NT2/D1 (cell line): Measurements from ENCODE around the gene STK24.
"Not testable (repeated sequence)": the region's sequence is repeated elsewhere in the genome, so short reads cannot be mapped to it uniquely, and the experiment has no call there.

Experiments used
- DNase-seq: peaks from one replicate; pipeline ENCODE4 v3.0.0-alpha.2; 2011; ENCODE audit warnings: low read depth, low spot score
- H3K27me3 ChIP-seq: 2 replicates; pipeline ENCODE4 v1.6.0; 2011; ENCODE audit warnings: mild to moderate bottlenecking; ENCODE audit not compliant: insufficient read length, insufficient read depth
- H3K36me3 ChIP-seq: 2 replicates; pipeline ENCODE4 v1.6.1; 2011; ENCODE audit warnings: mild to moderate bottlenecking, low read length, mixed read lengths; ENCODE audit not compliant: insufficient read depth, insufficient read length
- H3K4me1 ChIP-seq: 2 replicates; pipeline ENCODE4 v1.5.1; 2011; ENCODE audit not compliant: insufficient read depth, insufficient read length
- H3K4me3 ChIP-seq: 2 replicates; pipeline ENCODE4 v1.5.1; 2011; ENCODE audit warnings: low read depth; ENCODE audit not compliant: insufficient read length
- H3K9ac ChIP-seq: 2 replicates; pipeline ENCODE4 v1.6.0; 2011; ENCODE audit warnings: low read depth; ENCODE audit not compliant: insufficient read length
- H3K9me3 ChIP-seq: 2 replicates; pipeline ENCODE4 v1.5.1; 2011; ENCODE audit warnings: mild to moderate bottlenecking, low read length; ENCODE audit not compliant: insufficient read depth
- SUZ12 ChIP-seq: IDR thresholded peaks from 2 replicates; pipeline ENCODE4 v1.6.1; 2011; ENCODE audit not compliant: insufficient read length, insufficient read depth; ENCODE audit errors: extremely low read depth
- YY1 ChIP-seq: IDR thresholded peaks from 2 replicates; pipeline ENCODE4 v1.6.1; 2011; ENCODE audit not compliant: insufficient read length, insufficient read depth
- ZNF274 ChIP-seq: IDR thresholded peaks from 2 replicates; pipeline ENCODE4 v1.6.1; 2011; ENCODE audit warnings: mild to moderate bottlenecking, low read depth, low read length

The STK24 gene

DNA sequence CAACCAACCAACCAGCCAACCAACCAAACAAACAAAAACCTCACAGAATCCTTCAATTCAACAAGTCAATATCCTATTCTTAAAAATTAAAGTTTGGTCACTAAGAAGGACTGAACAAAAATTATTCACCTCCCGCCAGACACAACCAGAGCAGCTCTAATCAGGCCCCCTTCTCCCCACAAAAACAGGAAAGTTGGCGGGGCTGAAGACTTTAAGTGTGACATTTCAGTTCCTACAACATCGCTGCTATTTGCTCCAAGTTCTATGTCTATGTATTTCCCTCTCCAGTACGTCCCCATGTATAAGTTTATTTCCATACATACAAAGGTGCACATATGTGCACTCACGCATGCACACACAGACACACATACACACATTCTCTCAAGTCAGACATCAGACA is 32.8 kb upstream of the STK24 start:
- Histone ChIP-seq H3K9me3 (no peaks in the 10 kb centered on the region), H3K4me1 (no peaks in the 10 kb centered on the region), H3K9ac (no peak overlapping the region), H3K4me3 (no peak overlapping the region), H3K36me3 (no peaks in the 10 kb centered on the region), H3K27me3 (no peaks in the 10 kb centered on the region)
- no peak for DNase-seq
- no peak for TF ChIP-seq ZNF274
- no peak for TF ChIP-seq SUZ12
- no peak for TF ChIP-seq YY1

DNA sequence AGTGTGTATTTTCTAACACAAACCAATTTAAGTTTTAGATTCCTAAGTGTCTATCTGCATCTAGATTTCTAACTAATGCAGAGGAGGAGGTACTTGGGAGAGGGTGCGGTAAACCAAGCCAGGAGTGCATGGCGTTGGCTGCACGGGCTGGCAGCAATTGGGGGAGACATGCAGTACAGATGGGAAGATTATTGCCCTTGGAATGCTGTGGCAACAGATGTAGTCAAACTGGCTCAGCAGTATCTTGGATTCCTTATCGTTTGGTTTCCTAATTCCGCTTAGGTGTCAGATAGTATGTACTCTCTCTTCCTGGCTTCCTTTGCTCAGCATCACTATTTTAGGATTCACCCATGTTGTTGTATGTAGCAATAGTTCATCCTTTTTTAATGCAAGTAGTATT is 29.4 kb upstream of the STK24 start:
- Histone ChIP-seq H3K9ac (no peak overlapping the region), H3K4me1 (no peaks in the 10 kb centered on the region), H3K27me3 (no peaks in the 10 kb centered on the region), H3K4me3 (no peak overlapping the region), H3K9me3 (no peaks in the 10 kb centered on the region), H3K36me3 (no peaks in the 10 kb centered on the region)
- no peak for DNase-seq
- TF ChIP-seq YY1, result no peak
- no peak for TF ChIP-seq SUZ12
- TF ChIP-seq ZNF274, result no peak

DNA sequence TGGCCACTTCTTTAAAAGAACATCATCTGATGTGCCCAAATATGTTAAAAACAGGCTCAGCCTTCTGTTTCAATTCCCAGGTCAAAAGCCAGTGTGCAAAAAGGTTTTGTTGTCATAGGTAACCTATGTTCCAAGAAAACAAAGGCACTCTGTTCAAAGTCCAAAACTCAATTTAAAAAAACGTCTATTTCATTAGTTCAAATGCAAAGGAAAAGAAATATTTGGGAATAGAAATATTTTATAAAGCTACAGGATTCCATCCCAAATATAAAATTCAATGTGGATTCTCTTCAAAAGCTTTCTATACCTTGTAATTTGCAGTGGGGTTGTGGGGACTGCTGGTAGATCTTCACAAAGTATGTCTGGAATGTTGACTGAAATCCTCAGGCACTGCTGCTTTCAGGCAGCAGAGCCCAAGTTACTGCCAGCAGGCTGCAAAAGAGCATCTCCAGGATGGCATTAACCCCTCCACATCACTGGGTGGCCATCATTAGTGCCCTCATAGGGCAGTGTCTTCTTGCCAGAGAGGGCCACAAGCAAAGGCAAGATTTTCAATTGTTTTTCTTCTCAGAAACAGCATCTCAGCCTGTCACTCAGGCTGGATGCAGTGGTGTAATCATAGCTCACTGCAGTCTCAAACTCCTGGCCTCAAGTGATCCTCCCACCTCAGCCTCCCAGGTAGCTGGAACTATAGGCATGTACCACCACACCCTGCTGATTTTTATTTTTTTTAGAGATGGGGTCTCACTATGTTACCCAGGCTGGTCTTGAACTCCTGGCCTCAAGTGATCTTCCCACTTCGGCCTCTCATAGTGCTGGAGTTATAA is 22.8 kb upstream of the STK24 start:
- Histone ChIP-seq H3K9me3 (no peaks in the 10 kb centered on the region), H3K9ac (no peak overlapping the region), H3K4me3 (no peak overlapping the region), H3K36me3 (no peaks in the 10 kb centered on the region), H3K27me3 (no peaks in the 10 kb centered on the region), H3K4me1 (no peaks in the 10 kb centered on the region)
- no peak for TF ChIP-seq YY1
- no peak for TF ChIP-seq SUZ12
- TF ChIP-seq ZNF274, result no peak
- DNase-seq, result peak; percentile 28

DNA sequence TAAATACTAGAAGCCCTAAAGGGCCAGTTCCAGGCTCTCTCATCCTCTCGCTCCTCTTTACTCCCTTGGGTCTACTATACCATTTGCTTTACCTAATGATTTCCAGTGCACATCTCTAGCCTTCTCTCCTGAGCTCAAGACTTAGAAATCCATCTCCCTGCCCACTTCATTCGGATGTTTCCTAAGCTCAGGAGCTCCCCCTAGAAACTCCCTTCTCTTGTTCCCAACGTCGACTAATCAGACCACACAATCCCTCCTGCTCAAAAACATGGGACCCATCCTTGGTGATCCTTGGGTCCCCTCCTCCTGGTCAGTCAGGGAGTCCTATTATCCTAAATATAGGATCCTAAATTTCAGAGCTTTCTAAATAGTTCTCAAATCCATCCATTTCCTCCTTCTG is 21.1 kb upstream of the STK24 start:
- Histone ChIP-seq H3K9me3 (no peaks in the 10 kb centered on the region), H3K9ac (no peak overlapping the region), H3K4me3 (no peak overlapping the region), H3K36me3 (no peaks in the 10 kb centered on the region), H3K27me3 (no peaks in the 10 kb centered on the region), H3K4me1 (no peaks in the 10 kb centered on the region)
- no peak for TF ChIP-seq YY1
- TF ChIP-seq ZNF274, result no peak
- TF ChIP-seq SUZ12, result no peak
- no peak for DNase-seq

DNA sequence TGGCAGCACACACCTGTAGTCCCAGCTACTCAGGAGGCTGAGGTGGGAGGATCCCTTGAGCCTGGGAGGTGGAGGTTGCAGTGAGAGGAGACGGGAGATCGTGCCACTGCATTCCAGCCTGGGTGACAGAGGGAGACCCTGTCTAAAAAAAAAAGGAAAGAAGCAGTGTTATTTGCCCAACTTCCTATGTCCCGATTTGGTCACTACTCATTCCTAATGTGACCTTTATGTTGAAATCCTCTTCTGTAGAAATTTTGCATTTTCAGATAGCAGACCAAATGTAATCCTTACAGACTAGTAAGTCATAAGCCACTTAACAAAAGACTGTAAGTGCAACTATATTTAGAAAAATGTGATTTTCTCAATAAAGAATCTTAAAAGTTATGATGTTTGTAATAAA is 18.2 kb upstream of the STK24 start:
- H3K4me3 ChIP-seq, result no peak overlapping the region
- H3K4me1 ChIP-seq, result no peaks in the 10 kb centered on the region
- no peaks in the 10 kb centered on the region for H3K9me3 ChIP-seq
- H3K9ac ChIP-seq, result no peak overlapping the region
- no peaks in the 10 kb centered on the region for H3K36me3 ChIP-seq
- TF ChIP-seq YY1 (no peak), ZNF274 (no peak), SUZ12 (no peak)
- DNase-seq, result no peak
- no peaks in the 10 kb centered on the region for H3K27me3 ChIP-seq

DNA sequence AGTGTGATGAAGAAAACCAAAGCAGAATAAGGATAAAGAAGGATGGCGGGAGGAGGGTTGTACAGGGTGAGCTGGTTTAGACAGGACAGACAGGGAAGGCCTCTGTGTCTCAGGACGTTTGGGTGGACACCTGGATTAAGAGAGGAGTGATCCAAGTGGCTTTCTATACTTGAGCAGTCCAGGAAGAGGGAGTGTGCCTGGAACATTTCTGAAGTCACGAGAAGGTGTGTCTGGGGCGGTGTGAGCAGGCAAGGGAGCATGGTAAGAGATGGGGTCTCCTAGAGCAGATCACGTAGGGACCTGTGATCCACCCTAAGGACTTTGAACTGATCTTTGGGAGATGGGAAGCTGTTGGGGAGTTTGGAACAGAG is 15.4 kb upstream of the STK24 start:
- Histone ChIP-seq H3K36me3 (no peaks in the 10 kb centered on the region), H3K27me3 (no peaks in the 10 kb centered on the region), H3K9ac (no peak overlapping the region), H3K4me1 (no peaks in the 10 kb centered on the region), H3K4me3 (no peak overlapping the region), H3K9me3 (no peaks in the 10 kb centered on the region)
- DNase-seq, result no peak
- TF ChIP-seq SUZ12 (no peak), YY1 (no peak), ZNF274 (no peak)

DNA sequence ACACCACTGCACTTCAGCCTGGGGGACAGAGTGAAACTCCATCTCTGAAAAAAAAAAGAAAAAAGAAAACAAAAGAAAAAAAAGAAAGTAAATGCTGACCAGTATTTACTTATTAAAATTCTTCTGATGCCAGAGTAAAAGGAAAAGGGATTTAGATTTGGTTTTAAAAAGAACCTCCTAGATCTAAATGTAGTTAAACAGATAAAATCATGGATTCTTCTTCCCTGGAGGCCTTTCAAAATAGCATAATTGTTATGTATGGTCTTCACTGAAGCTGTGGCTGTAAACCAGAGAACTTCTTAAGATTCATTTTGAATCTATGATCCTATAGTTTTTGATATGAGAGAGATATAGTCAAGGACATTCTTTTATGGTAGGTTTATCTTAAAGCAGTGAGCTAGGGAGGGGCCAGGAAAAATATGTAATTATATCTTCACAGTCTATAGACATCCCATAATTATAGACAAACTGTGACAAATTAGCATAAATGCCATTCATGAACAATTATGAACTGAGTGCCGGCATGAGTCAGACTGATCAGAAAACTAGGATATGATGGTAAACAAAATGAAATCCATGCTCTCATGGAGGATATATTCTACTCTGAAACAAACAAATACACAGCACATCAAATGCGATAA is 14.9 kb upstream of the STK24 start:
- Histone ChIP-seq H3K4me1 (no peaks in the 10 kb centered on the region), H3K36me3 (no peaks in the 10 kb centered on the region), H3K9ac (no peak overlapping the region), H3K9me3 (no peaks in the 10 kb centered on the region), H3K4me3 (no peak overlapping the region), H3K27me3 (no peaks in the 10 kb centered on the region)
- TF ChIP-seq YY1 (no peak), SUZ12 (no peak), ZNF274 (no peak)
- no peak for DNase-seq

DNA sequence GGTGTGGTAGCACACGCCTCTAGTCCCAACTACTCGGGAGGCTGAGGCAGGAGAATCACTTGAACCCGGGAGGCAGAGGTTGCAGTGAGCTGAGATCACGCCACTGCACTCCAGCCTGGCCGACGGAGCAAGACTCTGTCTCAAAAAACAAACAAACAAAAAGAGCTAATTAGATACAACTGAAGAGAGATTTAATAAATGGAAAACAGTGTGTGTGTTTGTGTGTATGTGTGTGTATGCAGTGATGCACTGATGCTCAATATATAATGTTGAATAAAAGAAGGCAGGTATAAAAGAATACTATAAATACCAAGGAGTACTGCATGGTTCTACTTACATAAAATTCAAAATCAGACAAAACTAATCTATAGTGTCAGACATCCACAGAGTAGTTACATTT is 13.6 kb upstream of the STK24 start:
- H3K9ac ChIP-seq, DNase-seq, H3K9me3 ChIP-seq, H3K4me3 ChIP-seq, H3K27me3 ChIP-seq, H3K36me3 ChIP-seq, H3K4me1 ChIP-seq: not testable (repeated sequence)

DNA sequence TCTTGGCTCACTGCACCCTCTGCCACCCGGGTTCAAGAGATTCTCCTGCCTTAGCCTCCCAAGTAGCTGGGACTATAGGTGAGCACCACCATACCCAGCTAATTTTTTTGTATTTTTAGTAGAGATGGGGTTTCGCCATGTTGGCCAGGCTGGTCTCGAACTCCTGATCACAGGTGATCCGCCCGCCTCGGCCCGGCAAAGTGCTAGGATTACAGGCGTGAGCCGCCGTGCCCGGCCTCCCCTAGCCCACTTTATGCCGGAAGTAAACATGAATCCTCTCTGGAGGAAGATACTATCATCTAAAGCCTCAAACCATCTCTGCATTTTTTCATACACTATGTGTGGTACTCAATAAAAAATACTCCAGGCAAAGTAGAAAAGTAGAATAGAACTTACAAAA is 12.6 kb upstream of the STK24 start:
- not testable (repeated sequence) for DNase-seq, H3K36me3 ChIP-seq, H3K4me3 ChIP-seq, H3K27me3 ChIP-seq, H3K9ac ChIP-seq, H3K9me3 ChIP-seq, H3K4me1 ChIP-seq
